GM18517 (cell line): ENCODE data around the gene TMEFF2.

Source experiments
- ATAC-seq: cut with Tn5 transposase; IDR thresholded peaks from one replicate; pipeline ENCODE4 v1.9.1; 2021; ENCODE audit warnings: mild to moderate bottlenecking, moderate library complexity; ENCODE audit not compliant: unreplicated experiment

TMEFF2 gene

DNA sequence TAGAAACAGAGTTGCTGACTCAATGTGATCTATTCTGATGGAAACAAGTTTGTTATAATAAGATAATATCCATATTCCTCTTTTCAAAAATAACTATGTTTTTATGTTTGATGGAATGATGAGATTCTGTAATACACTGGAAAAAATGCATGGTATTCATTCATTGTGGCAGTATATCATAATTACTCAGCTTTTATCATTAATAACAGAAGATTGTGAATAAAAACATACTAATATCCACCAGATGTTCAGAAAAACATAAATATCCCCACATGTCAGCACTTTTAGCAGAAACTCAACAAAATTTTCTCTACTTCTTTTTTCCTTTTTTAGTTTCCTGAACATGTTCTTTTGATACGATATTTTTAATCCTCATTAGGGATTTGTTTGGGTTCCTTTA lies 217.0 kb downstream of the TMEFF2 start:
- no peak for ATAC-seq

GRCh38 chr2:191976436-191976835 lies 218.3 kb downstream of the TMEFF2 start:
- ATAC-seq, result no peak

DNA sequence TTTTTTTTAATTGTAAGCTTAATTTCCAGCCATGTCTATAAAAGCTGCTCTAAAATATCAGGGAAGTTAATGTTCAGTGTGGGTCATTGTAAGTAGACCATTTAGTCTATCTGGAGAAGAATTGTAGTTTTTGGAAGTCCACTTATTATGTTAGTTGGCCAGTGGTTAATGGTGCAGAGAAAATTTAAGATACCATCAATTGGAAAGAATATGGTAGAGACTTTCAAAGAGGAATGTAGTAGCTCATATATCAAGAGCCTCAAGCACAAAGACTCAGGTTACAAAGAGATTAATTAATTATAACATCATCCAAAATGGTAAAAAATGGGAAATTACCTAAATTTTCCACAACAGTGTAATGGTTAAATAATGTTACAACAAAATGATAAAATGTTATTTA lies 220.1 kb downstream of the TMEFF2 start:
- ATAC-seq, result no peak

- ATAC-seq, result no peak
These were observed 223.9 kb downstream of the TMEFF2 start for GRCh38 chr2:191970867-191971266.

DNA sequence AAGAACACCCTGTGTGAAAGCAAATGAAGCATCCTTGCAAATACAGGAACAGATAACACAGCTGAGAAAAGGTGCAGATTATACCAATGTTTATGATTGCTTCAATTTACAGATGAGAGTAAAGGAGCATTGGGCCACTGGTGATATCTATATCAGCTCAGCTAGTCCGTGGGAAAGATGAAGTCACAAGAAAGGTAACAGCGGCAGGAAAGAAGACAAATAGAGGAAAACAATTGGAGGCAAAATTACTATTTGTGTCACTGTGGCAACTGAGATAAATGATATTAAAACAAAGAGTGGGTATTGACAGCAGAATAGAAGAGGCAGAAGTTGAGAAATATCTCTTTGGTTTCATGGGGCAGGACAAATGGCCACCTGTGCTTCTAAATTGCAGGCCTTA lies 226.6 kb downstream of the TMEFF2 start:
- ATAC-seq, result no peak

DNA sequence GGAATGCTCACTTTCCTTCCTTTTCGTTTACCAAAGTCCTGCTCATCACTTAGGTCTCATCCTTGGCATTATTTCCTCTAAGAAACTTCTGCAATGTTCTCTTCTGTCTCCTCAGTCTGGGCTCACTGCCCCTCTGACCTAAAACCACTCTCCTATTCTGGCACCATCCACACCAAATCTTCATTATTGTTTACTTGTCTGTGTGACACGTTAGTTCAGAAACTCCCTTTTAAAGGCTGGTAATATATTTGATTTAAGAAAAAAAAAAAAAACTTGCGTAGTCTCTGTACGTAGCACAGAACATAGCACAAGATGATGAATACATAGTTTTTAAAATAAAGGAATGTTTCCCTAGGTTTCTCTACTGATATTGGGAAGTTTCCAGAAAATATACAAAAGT lies 229.0 kb downstream of the TMEFF2 start:
- no peak for ATAC-seq

GRCh38 chr2:191961556-191961955 lies 233.2 kb downstream of the TMEFF2 start:
- no peak for ATAC-seq

DNA sequence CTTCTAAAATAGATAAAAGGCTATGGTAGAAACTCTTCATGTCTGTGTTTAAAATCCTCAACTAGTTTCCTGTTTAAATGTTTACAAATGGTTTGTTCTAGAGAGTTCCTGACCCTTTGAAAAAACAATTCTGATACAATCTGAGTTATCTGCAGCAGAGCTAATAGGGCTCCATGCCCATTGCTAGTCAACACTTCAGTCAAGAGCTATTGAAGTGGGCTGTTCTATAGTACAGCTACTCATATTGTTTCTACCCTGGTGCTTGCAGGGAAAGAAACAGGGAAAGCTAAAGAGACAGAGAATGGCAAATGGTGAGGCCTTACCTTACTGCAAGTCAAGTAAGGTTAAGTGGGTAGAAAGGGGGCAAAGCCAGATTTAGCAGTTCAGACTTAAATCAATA lies 235.5 kb downstream of the TMEFF2 start:
- no peak for ATAC-seq

DNA sequence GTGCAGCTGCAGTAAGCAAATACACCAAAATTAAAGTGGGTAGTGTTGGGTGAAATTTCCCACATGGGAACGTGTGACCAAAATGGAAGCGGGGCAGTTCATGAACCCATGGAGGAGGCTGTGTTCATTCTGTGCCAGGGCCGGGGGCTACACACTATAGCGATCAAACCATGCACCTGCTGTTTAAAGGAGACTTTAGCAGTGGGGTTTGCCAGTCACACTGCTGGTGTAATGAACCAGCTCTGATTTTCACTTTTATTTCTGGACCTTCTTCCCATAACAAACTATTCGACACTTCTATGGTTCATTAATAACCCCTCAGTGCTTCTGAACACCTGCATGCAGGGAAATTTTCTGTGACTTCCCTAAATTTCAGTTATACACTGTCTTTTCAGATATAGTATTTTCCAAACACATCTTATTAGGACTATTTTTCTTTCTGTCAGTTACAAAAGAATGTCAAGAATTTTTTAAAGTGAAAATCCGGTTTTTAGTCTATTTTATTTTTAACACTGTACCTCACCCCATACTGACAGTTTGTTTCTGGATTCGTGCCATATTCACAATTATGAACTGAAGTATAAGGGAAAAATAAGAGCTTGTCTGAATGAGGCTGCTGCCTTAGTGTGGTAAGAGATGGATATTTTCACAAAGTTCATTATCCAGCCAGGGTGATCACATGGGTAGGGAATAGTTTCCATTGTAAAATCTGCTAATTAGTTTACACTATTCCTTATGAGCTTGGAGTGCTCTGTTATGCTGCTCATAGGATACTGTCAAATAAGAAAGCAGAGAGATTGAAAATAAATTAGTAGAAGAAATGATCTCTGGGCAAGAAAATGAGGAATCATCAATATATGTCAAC lies 236.5 kb downstream of the TMEFF2 start:
- no peak for ATAC-seq

DNA sequence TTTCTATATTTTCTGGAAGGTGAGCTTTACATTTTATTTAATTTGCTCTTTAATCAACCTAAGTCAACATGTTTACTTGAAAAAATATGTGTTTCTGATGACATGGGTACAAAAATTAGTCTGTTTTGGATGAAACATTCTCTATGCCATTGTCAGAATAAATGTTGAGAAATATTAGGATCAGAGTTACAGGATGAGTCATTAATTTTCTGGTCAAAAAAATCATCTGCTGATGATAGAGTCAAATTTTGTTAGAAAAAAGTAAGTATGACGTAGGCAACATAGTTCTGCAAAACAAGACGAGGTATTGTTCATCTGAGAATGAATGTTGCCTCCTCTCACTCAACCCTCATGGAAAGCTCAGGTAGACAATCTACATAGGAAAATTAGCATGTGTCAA lies 240.3 kb downstream of the TMEFF2 start:
- no peak for ATAC-seq

DNA sequence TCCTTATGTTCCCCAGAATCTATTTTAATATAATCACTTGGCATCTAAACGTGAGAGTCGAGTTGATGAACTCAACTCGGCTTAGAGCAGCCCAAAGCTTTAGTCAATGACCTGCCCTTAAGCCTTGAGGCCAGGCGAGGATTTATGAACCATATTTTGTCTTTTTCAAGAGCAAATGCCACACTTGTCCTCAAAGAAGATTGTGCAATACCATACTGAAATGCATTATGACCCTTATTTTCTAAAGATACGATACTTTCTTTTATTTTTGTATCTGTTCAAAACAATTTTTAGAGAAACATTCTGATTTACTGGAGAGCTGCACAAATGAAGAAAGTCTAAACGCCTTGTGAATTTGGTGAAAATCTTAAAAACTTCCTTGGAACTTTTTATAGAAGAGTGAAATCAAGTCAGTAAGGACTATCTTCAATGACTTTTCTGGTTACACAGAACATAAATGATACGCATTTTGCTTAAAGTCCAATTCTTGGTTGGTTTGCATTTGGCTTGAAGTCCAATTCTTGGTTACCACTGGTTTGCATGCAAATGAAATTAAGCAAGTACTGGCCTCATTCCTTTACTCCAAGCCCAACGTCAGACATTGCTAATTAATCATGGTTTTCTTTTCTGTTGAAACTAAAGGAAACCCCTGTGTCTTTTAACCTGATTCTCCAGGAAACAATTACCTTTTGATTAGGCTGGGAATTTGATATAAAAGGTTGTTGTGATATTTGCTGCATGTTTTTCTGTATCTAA lies 242.0 kb downstream of the TMEFF2 start:
- ATAC-seq, result no peak

DNA sequence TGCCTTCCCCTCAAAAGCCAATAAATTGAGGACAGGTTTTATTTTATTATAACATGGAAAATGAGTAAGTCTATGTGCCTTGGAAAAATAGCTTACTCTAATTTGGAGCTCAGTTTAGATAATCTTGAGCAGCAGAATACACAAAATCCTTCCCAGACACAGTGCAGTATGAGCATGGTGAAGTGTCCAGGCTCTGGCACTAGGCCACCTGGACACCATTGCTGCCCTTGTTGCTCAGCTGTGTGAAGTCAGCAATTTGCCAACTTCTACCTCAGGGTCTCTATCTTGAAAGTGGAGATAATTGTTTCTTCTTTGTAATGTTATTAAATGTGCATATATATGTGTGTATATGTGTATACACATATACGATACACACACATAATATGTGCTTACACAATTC lies 242.9 kb downstream of the TMEFF2 start:
- ATAC-seq, result no peak

DNA sequence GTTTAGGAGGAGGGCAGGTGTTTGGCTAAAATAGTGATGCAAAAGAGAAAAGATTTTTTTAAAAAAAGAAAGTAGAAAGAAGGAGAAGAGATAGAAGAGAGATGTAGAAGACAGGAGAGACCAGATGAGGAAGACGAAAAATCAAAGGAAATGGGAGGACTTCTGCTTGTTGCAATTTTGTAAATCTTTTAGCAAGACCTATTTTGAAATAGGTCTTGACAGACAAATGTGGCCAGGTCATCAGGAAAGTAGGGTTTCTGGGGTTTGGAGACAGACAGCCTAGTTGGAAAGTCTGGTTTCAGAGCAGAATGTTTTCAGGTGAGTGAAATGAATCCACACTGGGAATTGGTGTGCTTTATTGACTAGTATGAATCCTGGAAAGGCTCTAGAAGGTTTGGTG lies 243.4 kb downstream of the TMEFF2 start:
- ATAC-seq, result no peak

DNA sequence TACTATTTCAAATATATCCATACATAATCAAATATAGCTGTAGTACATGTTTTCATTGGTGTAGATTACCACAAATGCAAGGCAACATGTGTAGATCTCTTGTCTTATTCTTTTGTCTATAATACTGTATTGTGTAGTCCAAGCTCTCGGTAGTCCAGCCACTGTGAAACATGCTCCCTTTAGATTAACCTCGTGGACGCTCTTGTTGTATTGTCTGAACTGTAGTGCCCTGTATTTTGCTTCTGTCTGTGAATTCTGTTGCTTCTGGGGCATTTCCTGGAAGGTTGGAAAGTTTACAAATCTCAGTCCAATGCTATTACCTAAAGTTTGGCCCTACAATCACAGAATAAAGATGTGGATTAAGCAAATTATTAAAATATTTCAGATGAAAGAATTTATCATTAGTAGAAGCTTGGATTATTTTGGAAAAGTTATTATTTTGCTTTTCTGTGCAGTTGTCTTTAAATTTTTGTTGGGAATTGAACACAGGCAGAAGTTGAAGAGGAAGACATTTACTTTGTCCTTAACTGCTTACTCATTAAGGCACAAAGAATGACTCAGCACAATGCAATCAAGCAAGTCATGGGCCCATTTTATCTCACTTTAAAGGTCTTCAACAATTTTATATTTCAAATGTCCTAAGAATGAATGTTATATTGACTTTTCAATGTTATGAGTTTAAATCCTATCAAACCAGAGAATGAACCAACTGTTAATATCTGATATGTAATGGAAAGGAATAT lies 244.4 kb downstream of the TMEFF2 start:
- no peak for ATAC-seq

GRCh38 chr2:191947235-191947634 lies 247.5 kb downstream of the TMEFF2 start:
- ATAC-seq, result no peak

DNA sequence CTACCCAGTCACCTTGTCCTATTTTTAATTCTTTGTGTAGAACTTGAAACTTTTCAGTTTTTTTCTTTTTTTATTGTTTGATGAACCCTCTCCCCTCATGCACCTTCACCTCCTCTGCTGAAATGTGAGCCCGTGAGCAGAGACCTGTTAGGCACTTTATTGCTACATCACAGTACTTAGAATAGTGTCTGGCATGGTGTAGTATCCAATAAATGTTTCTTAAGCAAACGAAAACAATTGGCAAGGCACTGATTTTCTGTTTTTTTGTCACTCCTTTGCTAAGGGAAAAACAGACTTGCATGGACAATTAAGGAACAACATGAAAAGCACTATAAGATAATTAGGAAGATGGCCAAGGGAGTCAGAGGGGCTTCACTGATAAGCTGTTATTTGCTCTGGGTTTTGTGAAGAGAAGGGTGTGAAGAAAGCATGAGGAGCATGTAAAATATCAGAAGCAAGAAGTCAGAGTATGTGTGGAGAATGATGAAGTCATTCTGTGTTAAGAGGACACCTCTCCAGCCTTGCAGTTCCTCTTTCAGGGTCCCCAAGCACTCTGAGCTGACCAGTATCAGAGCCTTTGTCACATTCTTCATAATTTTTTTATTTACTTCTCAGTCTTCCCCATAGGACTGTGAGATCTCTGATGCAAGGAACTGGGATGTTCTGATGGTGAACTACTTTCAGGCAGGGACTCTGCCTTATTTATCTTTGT lies 248.1 kb downstream of the TMEFF2 start:
- ATAC-seq, result no peak

DNA sequence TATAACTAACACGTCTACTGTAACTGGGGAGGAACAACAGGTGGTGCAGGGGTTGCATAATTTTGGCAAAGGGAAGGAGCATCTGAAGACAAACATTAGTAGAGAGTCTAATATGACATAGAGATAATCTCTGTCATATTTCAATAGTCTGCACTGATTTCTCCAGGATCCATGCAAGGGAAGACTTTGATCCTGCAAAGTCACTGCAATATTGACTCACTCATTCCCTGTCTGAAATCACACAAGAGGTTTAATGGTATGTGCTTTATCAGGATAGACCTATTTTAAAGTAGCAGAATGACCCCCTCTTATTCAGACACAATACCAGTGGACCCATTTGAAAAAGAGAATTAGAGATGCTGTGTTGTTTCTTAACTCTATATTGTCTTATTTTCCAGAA lies 249.1 kb downstream of the TMEFF2 start:
- ATAC-seq, result no peak

DNA sequence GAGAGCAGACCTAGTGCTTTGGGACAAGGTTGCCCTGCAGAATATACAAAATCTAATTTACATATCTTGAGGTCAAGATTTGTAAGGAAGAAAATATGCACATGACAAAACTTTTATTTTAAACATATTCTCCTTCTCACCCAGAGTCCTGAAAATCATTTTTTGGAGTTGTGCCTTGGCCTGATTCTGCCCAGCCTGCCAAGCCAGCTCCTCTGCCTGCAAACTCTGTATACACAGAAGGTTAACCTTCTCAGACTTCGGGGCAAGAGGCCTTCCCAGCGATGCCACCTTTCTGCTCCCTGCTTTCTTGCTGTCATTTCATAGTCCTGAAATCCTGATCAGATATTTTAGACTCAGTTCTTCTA lies 252.0 kb downstream of the TMEFF2 start:
- no peak for ATAC-seq

DNA sequence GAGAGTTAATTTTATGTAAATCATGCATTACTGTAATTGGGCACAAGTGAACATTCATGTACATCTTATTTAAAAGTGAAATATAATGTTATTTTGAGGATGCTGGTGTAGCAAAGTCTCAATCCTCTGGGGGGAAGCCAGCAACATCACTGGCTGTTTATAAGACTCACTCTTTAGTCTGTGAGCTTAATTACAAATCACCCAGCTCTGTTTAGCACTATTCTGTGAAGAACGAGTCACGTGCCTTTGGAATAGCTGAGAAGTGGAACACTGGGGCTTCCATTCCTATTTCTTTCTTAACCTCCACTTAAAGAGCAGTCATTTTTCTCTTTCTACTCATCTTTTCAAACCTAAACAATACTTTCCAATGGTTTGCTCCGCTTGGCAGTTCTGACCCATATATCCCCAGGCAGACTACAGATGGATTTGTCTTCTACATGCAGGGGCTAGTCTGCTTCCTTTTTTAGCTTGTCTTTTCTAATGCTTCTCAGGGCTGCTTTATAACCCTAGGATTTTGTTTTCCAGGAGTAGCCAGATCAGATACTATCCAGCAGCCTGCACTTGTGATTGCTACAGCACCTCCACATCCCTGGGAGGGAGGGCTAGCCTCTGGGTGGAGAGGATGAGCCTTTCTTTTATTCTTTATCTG lies 252.5 kb downstream of the TMEFF2 start:
- ATAC-seq, result no peak

GRCh38 chr2:191941376-191941929 lies 253.3 kb downstream of the TMEFF2 start:
- no peak for ATAC-seq
